Sigmoid colon (tissue), 7 donors: ENCODE measurements around the gene IMPA2. TPM values are rescaled to one million over a fixed set of nuclear protein-coding genes. Genes with fewer than 3 reads are reported as not detected.

Experiments used
- DNase-seq: peaks from one replicate; pipeline ENCODE4 v3.0.0-alpha.2; 2019
- H3K27ac ChIP-seq, 4 donors: fragments of 200-600 bp; sonication (generic); one replicate each; pipeline ENCODE4 v1.5.1; 2016 to 2019; ENCODE audit warnings: mild to moderate bottlenecking in 1 of 4
- H3K27me3 ChIP-seq, 3 donors: fragments of 200-600 bp; sonication (generic); one replicate each; pipeline ENCODE4 v1.5.1; 2019; ENCODE audit warnings: mild to moderate bottlenecking in 1 of 3
- H3K36me3 ChIP-seq, 4 donors: fragments of 200-600 bp; sonication (generic); one replicate each; pipeline ENCODE4 v1.5.1; 2016 to 2019
- H3K4me1 ChIP-seq, 4 donors: fragments of 200-600 bp; sonication (generic); one replicate each; pipeline ENCODE4 v1.5.1; 2017 to 2019
- H3K4me3 ChIP-seq, 4 donors: fragments of 200-600 bp; sonication (generic); one replicate each; pipeline ENCODE4 v1.5.1; 2017 to 2019; ENCODE audit warnings: mild to moderate bottlenecking in 2 of 4, moderate library complexity in 1 of 4
- H3K9me3 ChIP-seq, 4 donors: fragments of 200-600 bp in 3 of 4; sonication (generic) in 3 of 4; one replicate each; pipeline versions ENCODE4 v1.5.1 to v1.6.1; 2013 to 2019
- EP300 ChIP-seq, 4 donors: sonication (generic); formaldehyde crosslinking; IDR thresholded peaks; one replicate each; pipeline ENCODE4 v1.6.1; 2017; ENCODE audit warnings: antibody characterized with exemption in 4 of 4
- POLR2A ChIP-seq, 2 donors: fragments of 450-650 bp; IDR thresholded peaks; one replicate each; pipeline ENCODE4 v1.6.1; 2016; ENCODE audit warnings: antibody characterized with exemption in 2 of 2, mild to moderate bottlenecking in 2 of 2, moderate library complexity in 2 of 2
- POLR2AphosphoS5 ChIP-seq, 4 donors: sonication (generic); formaldehyde crosslinking; IDR thresholded peaks; one replicate each; pipeline ENCODE4 v1.6.1; 2017; ENCODE audit warnings: antibody characterized with exemption in 4 of 4
- WGBS, 2 donors: extraction: QIAGEN DNeasy Blood & Tissue Kit; methylation state at CpG; one replicate each; pipeline ENCODE4 v1.1.7; 2013; 5-methylcytosine and 5-hydroxymethylcytosine counted together
- intact Hi-C: fragments of 100-400 bp; cut with DNase I; formaldehyde crosslinking; loops from one replicate; pipeline ENCODE4 v1.15.1; 2023
- polyA plus RNA-seq, 3 donors: library from polyadenylated mRNA; stranded (reverse); fragments of 200-250 nt; gene quantifications; one replicate each; pipeline ENCODE4 v1.2.3, GENCODE V29; 2013
- total RNA-seq, 4 donors: library from RNA; depleted of rRNA; stranded (reverse); fragments of >200 nt; gene quantifications; one replicate each; pipeline ENCODE4 v1.1.0, GENCODE V29; 2016
- TF ChIP-seq, protein P1 (sequence below), 4 experiments: fragments of 450-650 bp in 3 of 4; fragments of 200-600 bp in 1 of 4; IDR thresholded peaks; one replicate each; pipeline ENCODE4 v1.5.1; 2016 to 2019; ENCODE audit warnings: antibody characterized with exemption in 4 of 4, mild to moderate bottlenecking in 3 of 4, moderate library complexity in 2 of 4
- donor health status: healthy with polysubstance abuse.
- donor health status: Bipolar disorder and iron deficiency.
- donor health status: healthy.

The IMPA2 gene
- total and polyA plus RNA-seq, 7 donors: 21.3 to 138 (median 66.5) TPM

DNA sequence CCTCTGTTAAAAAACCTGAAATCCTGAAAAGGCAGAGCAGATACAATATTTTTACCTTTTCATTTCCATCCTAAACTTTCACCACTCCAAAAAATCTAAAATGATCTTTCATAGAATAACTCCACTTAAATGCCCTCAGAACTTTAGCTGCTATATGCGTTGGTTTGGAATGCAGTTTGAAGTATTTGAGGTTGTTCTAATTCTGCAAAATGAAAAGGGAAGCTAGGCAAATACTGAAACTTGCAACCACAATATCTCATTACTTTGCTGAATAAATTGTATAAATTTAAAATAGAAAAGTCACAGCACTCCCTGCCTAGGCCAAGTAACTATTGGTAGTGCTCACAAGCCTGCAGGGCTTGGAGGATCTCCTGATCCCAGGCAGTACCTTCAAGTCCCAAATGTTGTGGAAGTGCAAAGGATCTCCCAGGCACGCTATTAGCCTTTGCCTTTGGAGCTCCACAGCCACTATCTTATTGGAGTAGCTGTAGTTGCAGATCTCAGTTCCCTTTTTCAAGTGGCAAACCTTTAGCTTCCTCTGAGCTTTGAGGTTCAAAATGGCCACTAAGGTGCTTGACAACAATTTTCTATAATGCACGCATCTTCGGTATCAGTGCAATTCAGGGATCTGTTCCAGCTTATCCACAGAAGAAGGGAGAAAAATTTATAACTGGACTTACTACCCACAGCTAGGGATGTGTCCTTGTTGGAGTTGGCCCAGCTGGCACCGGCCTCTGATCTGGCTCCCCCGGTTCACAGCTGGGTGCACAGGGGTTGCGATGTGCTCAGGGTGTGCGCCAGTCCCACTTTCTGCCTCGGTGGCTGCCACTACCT is 68.9 kb downstream of the IMPA2 start:
- Histone ChIP-seq H3K4me3 (no peak overlapping the region), H3K9me3 (no peaks in the 10 kb centered on the region), H3K4me1 (no peaks in the 10 kb centered on the region), H3K36me3 (no peaks in the 10 kb centered on the region), H3K27me3 (no peaks in the 10 kb centered on the region), H3K27ac (no peak overlapping the region)
- TF ChIP-seq POLR2A (IDR thresholded peaks at IDR 0.05) (no peak), EP300 (IDR thresholded peaks at IDR 0.05) (no peak), POLR2AphosphoS5 (IDR thresholded peaks at IDR 0.05) (no peak)
- TF ChIP-seq, protein P1, sequence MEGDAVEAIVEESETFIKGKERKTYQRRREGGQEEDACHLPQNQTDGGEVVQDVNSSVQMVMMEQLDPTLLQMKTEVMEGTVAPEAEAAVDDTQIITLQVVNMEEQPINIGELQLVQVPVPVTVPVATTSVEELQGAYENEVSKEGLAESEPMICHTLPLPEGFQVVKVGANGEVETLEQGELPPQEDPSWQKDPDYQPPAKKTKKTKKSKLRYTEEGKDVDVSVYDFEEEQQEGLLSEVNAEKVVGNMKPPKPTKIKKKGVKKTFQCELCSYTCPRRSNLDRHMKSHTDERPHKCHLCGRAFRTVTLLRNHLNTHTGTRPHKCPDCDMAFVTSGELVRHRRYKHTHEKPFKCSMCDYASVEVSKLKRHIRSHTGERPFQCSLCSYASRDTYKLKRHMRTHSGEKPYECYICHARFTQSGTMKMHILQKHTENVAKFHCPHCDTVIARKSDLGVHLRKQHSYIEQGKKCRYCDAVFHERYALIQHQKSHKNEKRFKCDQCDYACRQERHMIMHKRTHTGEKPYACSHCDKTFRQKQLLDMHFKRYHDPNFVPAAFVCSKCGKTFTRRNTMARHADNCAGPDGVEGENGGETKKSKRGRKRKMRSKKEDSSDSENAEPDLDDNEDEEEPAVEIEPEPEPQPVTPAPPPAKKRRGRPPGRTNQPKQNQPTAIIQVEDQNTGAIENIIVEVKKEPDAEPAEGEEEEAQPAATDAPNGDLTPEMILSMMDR (IDR thresholded peaks at IDR 0.05): no peak
- 60 to 82% methylated on average over 9 of the region's 9 CpGs for WGBS, 2 donors
- intact Hi-C loops: no loop called here
- DNase-seq: no peak

GRCh38 chr18:12052866-12053265 is 71.6 kb downstream of the IMPA2 start:
- Histone ChIP-seq H3K9me3 (no peaks in the 10 kb centered on the region), H3K27ac (no peak overlapping the region), H3K36me3 (no peaks in the 10 kb centered on the region), H3K27me3 (no peaks in the 10 kb centered on the region), H3K4me1 (no peaks in the 10 kb centered on the region), H3K4me3 (no peak overlapping the region)
- DNase-seq: no peak
- 72 to 78% methylated on average over 3 of the region's 3 CpGs for WGBS, 2 donors
- TF ChIP-seq POLR2AphosphoS5 (IDR thresholded peaks at IDR 0.05): no peak
- TF ChIP-seq, protein P1 (IDR thresholded peaks at IDR 0.05): no peak
- no peak for TF ChIP-seq EP300 (IDR thresholded peaks at IDR 0.05)
- TF ChIP-seq POLR2A (IDR thresholded peaks at IDR 0.05): no peak
- intact Hi-C loops: no loop called here

- TF ChIP-seq POLR2AphosphoS5 (IDR thresholded peaks at IDR 0.05): no peak
- TF ChIP-seq, protein P1 (IDR thresholded peaks at IDR 0.05): no peak
- TF ChIP-seq EP300 (IDR thresholded peaks at IDR 0.05): no peak
- TF ChIP-seq POLR2A (IDR thresholded peaks at IDR 0.05): no peak
- Histone ChIP-seq H3K4me1 (no peaks in the 10 kb centered on the region), H3K27ac (no peak overlapping the region), H3K27me3 (no peaks in the 10 kb centered on the region), H3K9me3 (no peaks in the 10 kb centered on the region), H3K36me3 (no peaks in the 10 kb centered on the region), H3K4me3 (no peak overlapping the region)
- 36 to 52% methylated on average over 2 of the region's 2 CpGs for WGBS, 2 donors
- no peak for DNase-seq
- intact Hi-C loops: no loop called here
Measured at GRCh38 chr18:12053289-12053688, 72.0 kb downstream of the IMPA2 start.

DNA sequence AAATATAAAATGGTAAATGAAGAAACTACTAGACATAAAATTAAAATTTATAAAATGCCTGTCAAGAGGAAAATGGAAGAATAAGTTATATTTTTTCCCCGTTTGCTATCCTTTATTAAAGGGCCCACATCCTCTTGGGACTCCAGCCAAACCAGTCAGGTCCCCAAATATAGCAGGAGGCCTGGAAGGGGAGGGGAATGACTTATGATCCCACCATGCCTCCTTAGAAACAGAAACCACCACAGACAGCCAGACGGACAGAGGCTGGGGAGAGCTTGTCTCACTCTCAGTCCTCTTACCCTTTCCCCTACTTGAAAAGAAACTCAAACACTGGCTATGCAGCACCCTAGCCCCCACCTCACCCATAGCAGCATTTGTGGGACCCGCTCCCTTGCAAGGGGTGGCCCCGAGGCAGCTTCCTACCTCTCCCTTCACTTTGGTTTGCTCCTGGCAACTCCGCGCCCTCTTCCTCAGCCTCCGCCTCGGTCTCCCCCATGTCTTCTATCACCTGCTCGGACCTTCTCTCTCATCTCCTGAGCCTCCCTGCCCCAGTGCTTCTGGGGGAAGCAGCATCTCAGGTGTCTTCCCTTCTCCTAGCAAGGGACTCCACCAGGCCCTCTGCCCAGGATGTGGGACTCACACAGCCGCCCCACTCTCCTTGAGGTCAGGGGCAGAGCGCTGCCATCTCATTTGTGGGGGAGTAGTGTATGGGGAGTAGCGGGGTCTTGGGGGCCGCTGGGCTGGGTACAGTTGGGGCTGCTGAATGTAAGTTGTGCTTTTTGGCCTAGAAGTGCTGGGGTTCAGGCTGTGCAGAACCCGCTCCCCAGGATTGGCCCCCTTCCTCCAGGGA is 75.0 kb downstream of the IMPA2 start:
- TF ChIP-seq, protein P1 (IDR thresholded peaks at IDR 0.05): no peak
- no peak for TF ChIP-seq EP300 (IDR thresholded peaks at IDR 0.05)
- no peak overlapping the region for H3K27ac ChIP-seq
- no peaks in the 10 kb centered on the region for H3K27me3 ChIP-seq
- H3K4me1 ChIP-seq: no peaks in the 10 kb centered on the region
- DNase-seq: no peak
- no peaks in the 10 kb centered on the region for H3K9me3 ChIP-seq
- intact Hi-C loops: no loop called here
- 75 to 78% methylated on average over 14 of the region's 14 CpGs for WGBS, 2 donors
- H3K36me3 ChIP-seq: no peaks in the 10 kb centered on the region
- H3K4me3 ChIP-seq: no peak overlapping the region
